Neural progenitor cell (in vitro differentiated cells): ENCODE data around the gene CNOT2. TPM values are rescaled to one million over a fixed set of nuclear protein-coding genes. Genes with fewer than 3 reads are reported as not detected.
A peak's percentile ranks its signal among the peaks of the same experiment; 100 is the strongest.

ENCODE experiments used
- DNase-seq: peaks from one replicate; pipeline ENCODE4 v3.0.0-alpha.2; 2016; ENCODE audit warnings: low spot score
- H2AFZ ChIP-seq: fragments of 200-600 bp; sonication (generic); replicated peaks from 2 replicates; pipeline ENCODE4 v1.6.1; 2016; ENCODE audit warnings: antibody characterized with exemption
- H3F3A ChIP-seq: fragments of 200-600 bp; sonication (generic); 2 replicates; pipeline ENCODE4 v1.6.1; 2016; ENCODE audit warnings: antibody characterized with exemption, low read depth
- H3K27ac ChIP-seq: fragments of 200-600 bp; sonication (generic); 2 replicates; pipeline ENCODE4 v1.5.1; 2016; ENCODE audit warnings: mild to moderate bottlenecking
- H3K27me3 ChIP-seq: fragments of 200-600 bp; sonication (generic); 2 replicates; pipeline ENCODE4 v1.6.1; 2016; ENCODE audit warnings: mild to moderate bottlenecking, moderate library complexity
- H3K36me3 ChIP-seq: fragments of 200-600 bp; sonication (generic); 2 replicates; pipeline ENCODE4 v1.5.1; 2016
- H3K4me1 ChIP-seq: fragments of 200-600 bp; sonication (generic); 2 replicates; pipeline ENCODE4 v1.6.1; 2016; ENCODE audit warnings: mixed run types
- H3K4me2 ChIP-seq: fragments of 200-600 bp; sonication (generic); 2 replicates; pipeline ENCODE4 v1.6.1; 2016
- H3K4me3 ChIP-seq: fragments of 200-600 bp; sonication (generic); 2 replicates; pipeline ENCODE4 v1.5.1; 2016
- H3K79me2 ChIP-seq: fragments of 200-600 bp; sonication (generic); 2 replicates; pipeline ENCODE4 v1.6.1; 2016; ENCODE audit warnings: low read depth
- H3K9ac ChIP-seq: fragments of 200-600 bp; sonication (generic); 2 replicates; pipeline ENCODE4 v1.6.1; 2016
- H3K9me3 ChIP-seq: fragments of 200-600 bp; sonication (generic); 2 replicates; pipeline ENCODE4 v1.5.1; 2016; ENCODE audit warnings: low read depth
- H4K20me1 ChIP-seq: fragments of 200-600 bp; sonication (generic); 2 replicates; pipeline ENCODE4 v1.6.1; 2016; ENCODE audit warnings: low read depth
- H3K27ac Mint-ChIP-seq: 3 replicates; pipeline ENCODE4 v1.8.0; 2021; ENCODE audit warnings: mixed read lengths
- H3K27me3 Mint-ChIP-seq: 2 replicates; pipeline ENCODE4 v1.8.0; 2022; ENCODE audit warnings: low read depth, mild to moderate bottlenecking, inconsistent platforms, moderate library complexity, mixed read lengths; ENCODE audit not compliant: insufficient read depth
- H3K36me3 Mint-ChIP-seq: 3 replicates; pipeline ENCODE4 v1.8.0; 2021; ENCODE audit warnings: mixed read lengths
- H3K4me1 Mint-ChIP-seq: 3 replicates; pipeline ENCODE4 v1.8.0; 2021; ENCODE audit warnings: mixed read lengths
- H3K4me3 Mint-ChIP-seq: 3 replicates; pipeline ENCODE4 v1.8.0; 2021; ENCODE audit warnings: mild to moderate bottlenecking, moderate library complexity, mixed read lengths
- H3K9me3 Mint-ChIP-seq: 3 replicates; pipeline ENCODE4 v1.8.0; 2020; ENCODE audit warnings: mixed read lengths
- EZH2 ChIP-seq: fragments of 200-600 bp; sonication (generic); IDR thresholded peaks from 2 replicates; pipeline ENCODE4 v1.6.1; 2017; ENCODE audit warnings: antibody characterized with exemption, mild to moderate bottlenecking, moderate library complexity
- EZH2phosphoT487 ChIP-seq: fragments of 200-600 bp; sonication (generic); IDR thresholded peaks from 2 replicates; pipeline ENCODE4 v1.6.1; 2017; ENCODE audit warnings: antibody characterized with exemption
- total RNA-seq: library from RNA; depleted of rRNA; stranded (reverse); fragments of >200 nt; gene quantifications from 2 replicates; pipeline ENCODE4 v1.2.3, GENCODE V29; 2015; ENCODE audit warnings: low replicate concordance
- TF ChIP-seq, protein P1 (sequence below): fragments of 200-600 bp; sonication (generic); IDR thresholded peaks from 2 replicates; pipeline ENCODE4 v1.5.1; 2017; ENCODE audit warnings: antibody characterized with exemption, mild to moderate bottlenecking

CNOT2 gene
- total RNA-seq, 1 donor from 2014 or later = 250 TPM

DNA sequence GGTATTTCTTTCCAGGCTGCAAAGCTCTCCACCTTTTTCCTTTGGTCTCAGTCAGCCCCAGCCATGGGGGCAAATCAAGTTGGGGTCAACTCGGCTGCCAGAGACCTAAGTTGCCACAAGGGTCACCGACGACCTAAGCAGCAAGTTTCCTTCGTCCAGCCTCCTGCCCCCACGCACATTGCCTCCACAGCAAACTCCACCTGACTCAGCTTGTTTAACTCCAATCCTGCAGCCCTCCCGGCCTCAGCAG is 122.1 kb downstream of the CNOT2 start:
- DNase-seq = no peak
- peak overlapping the region; percentile 60 for H2AFZ ChIP-seq

DNA sequence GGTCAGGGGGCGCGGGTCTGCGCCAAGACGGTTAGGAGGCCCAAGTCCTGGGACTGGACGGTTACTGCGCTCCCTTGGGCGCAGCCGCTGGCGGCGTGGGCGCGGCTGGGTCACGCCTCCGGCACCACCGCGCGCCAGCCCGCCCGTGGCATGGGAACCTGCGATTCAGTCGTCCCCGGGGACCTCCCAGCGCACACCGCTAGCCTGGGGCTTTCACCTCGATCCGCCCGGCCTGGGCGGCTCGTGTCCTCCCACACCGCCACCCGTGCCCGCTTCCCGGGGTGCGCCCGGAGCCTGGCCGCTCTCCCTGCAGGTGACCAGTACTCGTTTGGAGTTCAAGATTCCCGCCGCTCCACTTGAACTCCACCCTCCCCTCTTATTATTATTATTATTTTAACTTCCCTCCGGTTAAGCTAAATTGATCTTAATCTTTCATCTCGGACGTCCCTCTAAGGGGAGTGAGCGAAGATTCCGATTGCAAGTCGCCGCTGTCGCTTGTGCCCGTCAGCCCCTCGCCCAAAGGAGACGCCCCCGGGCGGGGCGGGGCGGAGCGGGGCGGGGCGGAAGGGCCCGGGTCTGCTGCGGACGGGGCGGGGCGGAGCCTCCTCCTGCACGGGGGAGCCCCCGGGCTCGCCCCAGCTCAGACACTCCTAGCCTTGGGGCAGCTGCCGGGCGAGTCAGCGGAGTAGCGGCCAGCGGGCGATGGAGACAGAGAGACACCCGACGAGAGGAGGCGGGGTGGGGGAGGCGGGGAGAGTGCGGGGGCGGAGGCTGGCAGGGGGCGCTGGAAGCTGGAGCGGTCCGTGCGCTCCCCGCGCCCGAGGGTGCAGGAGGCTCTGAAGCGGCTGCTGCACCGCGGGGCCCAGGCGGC is 122.7 kb downstream of the CNOT2 start, which contains the start of gene KCNMB4:
KCNMB4 (plus strand) TSS at position 643 of the 871 bp plus-strand sequence. CDS start 445 bp downstream, outside the sequence.
- peak within 1 kb of the TSS; percentile 60 for H2AFZ ChIP-seq
- H3F3A ChIP-seq = peaks cover 8% of the 10 kb centered on the region
- H3K36me3 ChIP-seq = no peaks in the 10 kb centered on the region
- Mint-ChIP-seq H3K36me3 (peaks cover 3% of the 10 kb centered on the region), H3K27me3 (peaks cover 10% of the 10 kb centered on the region), H3K27ac (no peak within 1 kb of the TSS), H3K4me1 (peaks cover 17% of the 10 kb centered on the region), H3K9me3 (no peaks in the 10 kb centered on the region), H3K4me3 (peak within 1 kb of the TSS; percentile 95)
- H3K4me1 ChIP-seq = peaks cover 26% of the 10 kb centered on the region
- no peak within 1 kb of the TSS for H3K9ac ChIP-seq
- TF ChIP-seq, protein P1, sequence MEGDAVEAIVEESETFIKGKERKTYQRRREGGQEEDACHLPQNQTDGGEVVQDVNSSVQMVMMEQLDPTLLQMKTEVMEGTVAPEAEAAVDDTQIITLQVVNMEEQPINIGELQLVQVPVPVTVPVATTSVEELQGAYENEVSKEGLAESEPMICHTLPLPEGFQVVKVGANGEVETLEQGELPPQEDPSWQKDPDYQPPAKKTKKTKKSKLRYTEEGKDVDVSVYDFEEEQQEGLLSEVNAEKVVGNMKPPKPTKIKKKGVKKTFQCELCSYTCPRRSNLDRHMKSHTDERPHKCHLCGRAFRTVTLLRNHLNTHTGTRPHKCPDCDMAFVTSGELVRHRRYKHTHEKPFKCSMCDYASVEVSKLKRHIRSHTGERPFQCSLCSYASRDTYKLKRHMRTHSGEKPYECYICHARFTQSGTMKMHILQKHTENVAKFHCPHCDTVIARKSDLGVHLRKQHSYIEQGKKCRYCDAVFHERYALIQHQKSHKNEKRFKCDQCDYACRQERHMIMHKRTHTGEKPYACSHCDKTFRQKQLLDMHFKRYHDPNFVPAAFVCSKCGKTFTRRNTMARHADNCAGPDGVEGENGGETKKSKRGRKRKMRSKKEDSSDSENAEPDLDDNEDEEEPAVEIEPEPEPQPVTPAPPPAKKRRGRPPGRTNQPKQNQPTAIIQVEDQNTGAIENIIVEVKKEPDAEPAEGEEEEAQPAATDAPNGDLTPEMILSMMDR = no peak
- TF ChIP-seq EZH2 (no peak), EZH2phosphoT487 (no peak)
- peak; percentile 95 for DNase-seq
- no peak within 1 kb of the TSS for H3K27ac ChIP-seq
- H3K4me2 ChIP-seq = peak within 1 kb of the TSS; percentile 97
- peaks cover 44% of the 10 kb centered on the region for H3K27me3 ChIP-seq
- no peaks in the 10 kb centered on the region for H3K9me3 ChIP-seq
- peaks cover 10% of the 10 kb centered on the region for H3K79me2 ChIP-seq
- peaks cover 15% of the 10 kb centered on the region for H4K20me1 ChIP-seq
- peak within 1 kb of the TSS; percentile 82 for H3K4me3 ChIP-seq

More for the DNA sequence above, 122.1 kb downstream of the CNOT2 start:
- H3F3A ChIP-seq = peaks cover 8% of the 10 kb centered on the region
- peaks cover 15% of the 10 kb centered on the region for H4K20me1 ChIP-seq
- H3K79me2 ChIP-seq = peaks cover 10% of the 10 kb centered on the region
- Mint-ChIP-seq H3K4me1 (peaks cover 17% of the 10 kb centered on the region), H3K9me3 (no peaks in the 10 kb centered on the region), H3K36me3 (peaks cover 3% of the 10 kb centered on the region), H3K27ac (no peak overlapping the region), H3K27me3 (peaks cover 10% of the 10 kb centered on the region), H3K4me3 (peak overlapping the region; percentile 83)
- no peak for TF ChIP-seq EZH2
- TF ChIP-seq, protein P1 = no peak
- no peak for TF ChIP-seq EZH2phosphoT487
- H3K9me3 ChIP-seq = no peaks in the 10 kb centered on the region
- no peaks in the 10 kb centered on the region for H3K36me3 ChIP-seq
- peak overlapping the region; percentile 82 for H3K4me3 ChIP-seq
- H3K27ac ChIP-seq = no peak overlapping the region
- peak overlapping the region; percentile 97 for H3K4me2 ChIP-seq
- peaks cover 44% of the 10 kb centered on the region for H3K27me3 ChIP-seq
- no peak overlapping the region for H3K9ac ChIP-seq
- H3K4me1 ChIP-seq = peaks cover 28% of the 10 kb centered on the region

DNA sequence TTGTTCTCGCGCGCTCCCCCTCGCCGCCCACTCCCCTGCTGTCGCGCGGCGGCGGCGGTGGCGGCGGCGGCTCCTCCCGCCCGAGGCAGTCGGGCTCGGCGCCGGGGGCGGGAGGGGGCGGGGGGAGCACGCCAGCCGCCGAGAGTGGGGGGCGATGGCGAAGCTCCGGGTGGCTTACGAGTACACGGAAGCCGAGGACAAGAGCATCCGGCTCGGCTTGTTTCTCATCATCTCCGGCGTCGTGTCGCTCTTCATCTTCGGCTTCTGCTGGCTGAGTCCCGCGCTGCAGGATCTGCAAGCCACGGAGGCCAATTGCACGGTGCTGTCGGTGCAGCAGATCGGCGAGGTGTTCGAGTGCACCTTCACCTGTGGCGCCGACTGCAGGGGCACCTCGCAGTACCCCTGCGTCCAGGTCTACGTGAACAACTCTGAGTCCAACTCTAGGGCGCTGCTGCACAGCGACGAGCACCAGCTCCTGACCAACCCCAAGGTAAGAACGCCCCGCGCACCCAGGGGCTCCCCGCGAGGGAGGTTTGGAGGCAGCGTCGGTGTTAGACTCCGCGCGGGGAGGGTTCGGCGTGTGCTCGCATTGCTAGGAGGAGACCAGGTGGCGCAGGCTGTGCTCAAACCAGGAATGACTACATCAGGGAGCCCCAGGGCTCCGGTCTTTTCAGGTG is 123.5 kb downstream of the CNOT2 start:
- Mint-ChIP-seq H3K9me3 (no peaks in the 10 kb centered on the region), H3K4me3 (peak overlapping the region; percentile 95), H3K36me3 (peaks cover 8% of the 10 kb centered on the region), H3K4me1 (peaks cover 17% of the 10 kb centered on the region), H3K27ac (no peak overlapping the region), H3K27me3 (peaks cover 10% of the 10 kb centered on the region)
- no peak overlapping the region for H3K9ac ChIP-seq
- TF ChIP-seq EZH2 = no peak
- TF ChIP-seq, protein P1 = no peak
- no peak for TF ChIP-seq EZH2phosphoT487
- H3K27me3 ChIP-seq = peaks cover 44% of the 10 kb centered on the region
- DNase-seq = peak; percentile 76
- H3K27ac ChIP-seq = no peak overlapping the region
- peak overlapping the region; percentile 82 for H3K4me3 ChIP-seq
- H3K4me1 ChIP-seq = peaks cover 26% of the 10 kb centered on the region
- no peaks in the 10 kb centered on the region for H3K36me3 ChIP-seq
- H3K4me2 ChIP-seq = peak overlapping the region; percentile 97
- H3K9me3 ChIP-seq = no peaks in the 10 kb centered on the region
- peaks cover 10% of the 10 kb centered on the region for H3K79me2 ChIP-seq
- peak overlapping the region; percentile 60 for H2AFZ ChIP-seq
- peaks cover 8% of the 10 kb centered on the region for H3F3A ChIP-seq
- peaks cover 15% of the 10 kb centered on the region for H4K20me1 ChIP-seq
